Panc1 (cell line): ENCODE measurements around the gene VIT. TPM values are rescaled to one million over a fixed set of nuclear protein-coding genes. Genes with fewer than 3 reads are reported as not detected.

Source experiments
- ATAC-seq: fragments of 200-7000 bp; cut with Tn5 transposase; 2 replicates; pipeline ENCODE4 v1.9.1; 2020; ENCODE audit warnings: mild to moderate bottlenecking, moderate library complexity
- BruUV-seq: library from RNA; stranded (reverse); fragments of 400-500 nt; replicated peaks from 2 replicates; lab custom pipeline; 2021; lab: Mats Ljungman, UMichigan
- CTCF ChIA-PET: fragments of 300-600 bp; sonication (Branson Sonifier 250); formaldehyde crosslinking; loops from one replicate; lab custom pipeline; 2022; ENCODE audit warnings: antibody characterized with exemption; lab: Charles Lee
- POLR2A ChIA-PET: fragments of 300-600 bp; sonication (Branson Sonifier 250); formaldehyde crosslinking; loops from one replicate; lab custom pipeline; 2022; ENCODE audit warnings: antibody characterized with exemption; lab: Charles Lee
- DNase-seq: peaks from one replicate; pipeline ENCODE4 v3.0.0-alpha.2; 2010; ENCODE audit warnings: low read depth, low spot score
- H3K27ac ChIP-seq: 2 replicates; pipeline ENCODE4 v1.5.1; 2011; ENCODE audit warnings: mild to moderate bottlenecking, low read length, inconsistent platforms
- H3K27me3 ChIP-seq: fragments of 200-500 bp; sonication (Bioruptor generic); 2 replicates; pipeline ENCODE4 v1.6.0; 2014; ENCODE audit warnings: low read length, inconsistent platforms; ENCODE audit not compliant: control insufficient read depth, insufficient read depth
- H3K36me3 ChIP-seq: fragments of 200-500 bp; sonication (Bioruptor generic); 2 replicates; pipeline ENCODE4 v1.5.1; 2014; ENCODE audit warnings: inconsistent platforms, mild to moderate bottlenecking, low read length, moderate library complexity; ENCODE audit not compliant: control insufficient read depth, insufficient read depth
- H3K4me1 ChIP-seq: 2 replicates; pipeline ENCODE4 v1.5.1; 2011; ENCODE audit warnings: inconsistent platforms, mild to moderate bottlenecking, low read length, moderate library complexity; ENCODE audit not compliant: control insufficient read depth, insufficient read depth
- H3K4me3 ChIP-seq, 2 experiments: 2 replicates each; pipeline ENCODE4 v1.5.1; 2011 to 2012; ENCODE audit warnings: low read depth in 2 of 2, low read length in 2 of 2, mild to moderate bottlenecking in 2 of 2, inconsistent platforms in 1 of 2, moderate library complexity in 1 of 2
- H3K9me3 ChIP-seq: fragments of 200-500 bp; sonication (Bioruptor generic); 2 replicates; pipeline ENCODE4 v1.5.1; 2014; ENCODE audit warnings: low read depth, mild to moderate bottlenecking, inconsistent platforms, low read length, moderate library complexity; ENCODE audit not compliant: control insufficient read depth, insufficient read depth
- CTCF ChIP-seq: fragments of 450-650 bp; IDR thresholded peaks from 2 replicates; pipeline ENCODE4 v1.5.1; 2017; ENCODE audit warnings: mild to moderate bottlenecking
- POLR2AphosphoS5 ChIP-seq: IDR thresholded peaks from 2 replicates; pipeline ENCODE4 v1.6.1; 2012; ENCODE audit warnings: mild to moderate bottlenecking, low read depth, low read length, moderate library complexity
- REST ChIP-seq, 2 experiments: IDR thresholded peaks; 2 replicates each; pipeline ENCODE4 v1.6.1; 2011 to 2012; ENCODE audit warnings: low read depth in 2 of 2, control low read depth in 1 of 2, low read length in 1 of 2, mild to moderate bottlenecking in 1 of 2, moderate library complexity in 1 of 2; ENCODE audit not compliant: insufficient read depth in 1 of 2
- SIN3A ChIP-seq: IDR thresholded peaks from 2 replicates; pipeline ENCODE4 v1.6.1; 2012; ENCODE audit warnings: low read depth, mild to moderate bottlenecking, low read length, moderate library complexity, borderline replicate concordance; ENCODE audit not compliant: insufficient read depth
- TCF7L2 ChIP-seq: IDR thresholded peaks from 2 replicates; pipeline ENCODE4 v1.6.1; 2011; ENCODE audit warnings: mild to moderate bottlenecking, low read depth, low read length, inconsistent platforms
- in situ Hi-C: cut with HindIII; loops from 2 replicates; pipeline ENCODE4 v1.10.0; 2016; ENCODE audit warnings: low sequenced_read_pairs, low pct_unique_long_range_greater_than_20kb
- intact Hi-C: fragments of 100-400 bp; cut with micrococcal nuclease; formaldehyde crosslinking; loops from one replicate; pipeline ENCODE4 v1.10.0; 2022; ENCODE audit not compliant: unreplicated experiment
- total RNA-seq: library from RNA; stranded (reverse); gene quantifications from one replicate; pipeline ENCODE4 v1.2.1, GENCODE V29; 2021; ENCODE audit not compliant: unreplicated experiment

Gene VIT
- total RNA-seq, 1 experiment from 2014 or later, result 0.77 TPM

GRCh38 chr2:36762764-36763490 is 66.4 kb downstream of the VIT start:
- ChIA-PET CTCF (interaction anchor here (0.6 kb wide), 2 partner anchors 23 to 405 kb away, joined by 3 to 6 read pairs; no protein-coding TSS in a partner anchor), POLR2A (no interaction called here)
- no peaks in the 10 kb centered on the region for H3K9me3 ChIP-seq
- no peaks in the 10 kb centered on the region for H3K36me3 ChIP-seq
- H3K4me3 ChIP-seq, result no peak overlapping the region
- no peaks in the 10 kb centered on the region for H3K27me3 ChIP-seq
- DNase-seq (no peak), ATAC-seq (no peak)
- H3K4me1 ChIP-seq, result no peaks in the 10 kb centered on the region
- BruUV-seq, result no TSS peak
- in situ Hi-C loops (no loop called here), intact Hi-C loops (no loop called here)
- TF ChIP-seq TCF7L2 (no peak), REST (IDR thresholded peaks at IDR 0.05; ENCODE audit: insufficient read depth in 1 of 2, low read depth in 2 of 2, low read length in 1 of 2) (no peak), POLR2AphosphoS5 (no peak), CTCF (no peak), SIN3A (no peak)
- no peak overlapping the region for H3K27ac ChIP-seq

GRCh38 chr2:36769106-36769505 is 72.6 kb downstream of the VIT start:
- no peaks in the 10 kb centered on the region for H3K36me3 ChIP-seq
- H3K27me3 ChIP-seq, result no peaks in the 10 kb centered on the region
- DNase-seq, result no peak
- no peaks in the 10 kb centered on the region for H3K9me3 ChIP-seq
- in situ Hi-C loops (no loop called here), intact Hi-C loops (no loop called here)
- H3K4me1 ChIP-seq, result no peaks in the 10 kb centered on the region
- ATAC-seq, result no peak
- H3K27ac ChIP-seq, result no peak overlapping the region
- no peak for TF ChIP-seq REST (IDR thresholded peaks at IDR 0.05; ENCODE audit: insufficient read depth in 1 of 2, low read depth in 2 of 2, low read length in 1 of 2)
- no peak for TF ChIP-seq POLR2AphosphoS5
- TF ChIP-seq SIN3A, result no peak
- no peak for TF ChIP-seq TCF7L2
- no peak for TF ChIP-seq CTCF
- no TSS peak for BruUV-seq
- POLR2A ChIA-PET, result no interaction called here
- no peak overlapping the region for H3K4me3 ChIP-seq
- CTCF ChIA-PET, result no interaction called here
